H1 (cell line): ENCODE data around the gene NDUFA13.

Source experiments
- CTCF ChIP-seq, 3 experiments: IDR thresholded peaks; 1 replicate in 2 of 3; 2 replicates in 1 of 3; pipeline versions ENCODE4 v1.5.1 to v1.6.1; 2011; ENCODE audit warnings: low read length in 3 of 3, mild to moderate bottlenecking in 3 of 3, inconsistent platforms in 2 of 3, low read depth in 1 of 3, moderate library complexity in 1 of 3; ENCODE audit not compliant: insufficient read depth in 1 of 3; ENCODE audit errors: control extremely low read depth in 1 of 3
- POLR2A ChIP-seq, 2 experiments: IDR thresholded peaks; 1 replicate in 1 of 2; 2 replicates in 1 of 2; pipeline ENCODE4 v1.6.1; 2011; ENCODE audit warnings: low read depth in 2 of 2, low read length in 2 of 2, mild to moderate bottlenecking in 2 of 2; ENCODE audit errors: control extremely low read depth in 1 of 2

DNA sequence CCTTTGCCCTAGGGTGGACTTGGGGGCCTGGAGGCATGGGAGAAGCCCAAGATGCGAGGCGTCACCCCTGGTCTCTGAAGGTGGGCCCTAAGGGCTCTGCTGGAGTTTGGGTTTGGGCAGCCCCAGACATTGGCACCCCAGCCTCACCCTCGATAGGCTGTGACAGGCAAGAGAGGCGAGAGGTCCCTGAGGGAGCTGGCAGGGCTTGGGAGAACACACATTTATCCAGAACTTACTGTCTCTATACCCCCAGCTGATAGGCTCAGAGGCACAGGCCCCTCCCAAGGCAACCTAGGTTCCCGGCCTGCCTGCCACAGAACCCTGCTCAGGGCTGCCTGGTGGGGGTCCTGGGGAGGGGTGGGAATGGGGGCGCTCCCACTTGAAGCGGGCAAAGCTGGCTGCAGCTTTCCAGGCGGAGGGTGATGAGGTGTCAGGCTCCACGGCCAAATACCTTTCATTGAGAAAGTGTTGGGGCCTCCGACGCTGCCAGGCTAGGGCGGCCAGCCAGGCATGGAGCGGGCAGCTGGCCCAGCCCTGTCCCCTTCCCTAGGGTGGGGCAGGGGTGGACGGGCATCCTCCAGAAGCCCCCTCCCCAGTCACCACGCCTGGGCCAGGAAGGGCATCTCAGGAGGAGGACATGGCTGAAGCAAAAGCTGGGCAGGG is 31.8 kb downstream of the NDUFA13 start:
- TF ChIP-seq CTCF (IDR thresholded peaks at IDR 0.05; ENCODE audit: control extremely low read depth in 1 of 3, insufficient read depth in 1 of 3, low read depth in 1 of 3, low read length in 3 of 3), result no peak
- TF ChIP-seq POLR2A (IDR thresholded peaks at IDR 0.05; ENCODE audit: control extremely low read depth in 1 of 2, low read depth in 2 of 2, low read length in 2 of 2), result no peak
